RWPE2 (cell line): ENCODE results near the gene TREM1.

Experiments used
- ATAC-seq: fragments of 200-7000 bp; cut with Tn5 transposase; 3 replicates; pipeline ENCODE4 v1.9.1; 2021; ENCODE audit warnings: low read depth
- DNase-seq: peaks from one replicate; pipeline ENCODE4 v3.0.0-alpha.2; 2020; ENCODE audit warnings: low spot score
- H3K27ac ChIP-seq: fragments of 450-650 bp; 2 replicates; pipeline ENCODE4 v1.5.1; 2017; ENCODE audit warnings: mild to moderate bottlenecking; ENCODE audit not compliant: poor library complexity, severe bottlenecking
- H3K27me3 ChIP-seq: fragments of 250-450 bp; sonication (Bioruptor Pico); 2 replicates; pipeline ENCODE4 v1.5.1; 2021; ENCODE audit warnings: mild to moderate bottlenecking, moderate library complexity; ENCODE audit not compliant: insufficient read depth, poor library complexity, severe bottlenecking
- H3K36me3 ChIP-seq: fragments of 250-450 bp; sonication (Bioruptor Pico); 2 replicates; pipeline ENCODE4 v1.5.1; 2020; ENCODE audit warnings: low read depth, mild to moderate bottlenecking, moderate library complexity
- H3K4me1 ChIP-seq: fragments of 250-450 bp; sonication (Bioruptor Pico); 2 replicates; pipeline ENCODE4 v1.5.1; 2021; ENCODE audit warnings: mild to moderate bottlenecking, moderate library complexity; ENCODE audit not compliant: insufficient read depth, poor library complexity, severe bottlenecking
- H3K4me3 ChIP-seq: fragments of 250-450 bp; sonication (Bioruptor Pico); 2 replicates; pipeline ENCODE4 v1.5.1; 2021; ENCODE audit warnings: mild to moderate bottlenecking, moderate library complexity; ENCODE audit not compliant: severe bottlenecking
- H3K9me3 ChIP-seq: fragments of 250-450 bp; sonication (Bioruptor Pico); 2 replicates; pipeline ENCODE4 v1.5.1; 2021; ENCODE audit warnings: mild to moderate bottlenecking, moderate library complexity; ENCODE audit not compliant: severe bottlenecking
- CTCF ChIP-seq: fragments of 450-650 bp; IDR thresholded peaks from one replicate; pipeline ENCODE4 v1.5.1; 2017; ENCODE audit warnings: mild to moderate bottlenecking, moderate library complexity; ENCODE audit not compliant: poor library complexity, severe bottlenecking

The TREM1 gene

GRCh38 chr6:41326092-41326491 is 39.6 kb upstream of the TREM1 start:
- H3K4me1 ChIP-seq, result no peaks in the 10 kb centered on the region
- H3K9me3 ChIP-seq, result no peaks in the 10 kb centered on the region
- TF ChIP-seq CTCF, result no peak
- H3K27me3 ChIP-seq, result peaks cover 57% of the 10 kb centered on the region
- no peaks in the 10 kb centered on the region for H3K36me3 ChIP-seq
- ATAC-seq (no peak), DNase-seq (no peak)
- H3K27ac ChIP-seq, result no peak overlapping the region
- no peak overlapping the region for H3K4me3 ChIP-seq

DNA sequence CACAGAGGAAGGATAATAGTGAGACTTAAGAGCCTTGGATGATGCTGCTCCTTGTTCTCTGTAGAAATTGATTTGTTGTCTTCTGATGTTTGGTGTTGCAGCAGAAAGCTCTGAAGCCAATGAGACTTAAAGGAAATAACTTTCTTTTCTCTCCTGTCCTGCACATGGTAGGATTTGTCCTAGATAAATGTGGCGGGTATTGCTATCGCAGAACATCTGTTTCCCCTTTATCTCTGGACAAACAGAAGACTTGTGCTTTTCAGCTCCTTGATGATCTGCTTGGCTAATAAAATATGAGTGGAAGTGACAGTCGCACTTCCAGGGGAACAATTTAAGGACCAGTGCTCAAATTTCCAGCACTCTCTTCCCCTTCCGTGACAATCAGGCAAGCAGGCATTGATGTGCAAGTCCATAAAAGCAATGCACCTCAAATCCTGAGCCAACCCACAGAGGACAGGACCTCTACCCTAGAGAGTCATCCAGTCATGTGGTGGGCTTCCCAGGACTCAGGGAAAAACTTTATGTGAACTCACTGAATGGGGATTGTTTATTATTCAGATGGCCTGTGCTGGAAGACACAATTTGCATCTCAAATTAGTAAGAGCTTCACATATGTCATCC is 39.1 kb upstream of the TREM1 start:
- Histone ChIP-seq H3K27me3 (peaks cover 57% of the 10 kb centered on the region), H3K36me3 (no peaks in the 10 kb centered on the region), H3K27ac (no peak overlapping the region), H3K4me3 (no peak overlapping the region), H3K9me3 (no peaks in the 10 kb centered on the region), H3K4me1 (no peaks in the 10 kb centered on the region)
- DNase-seq, result no peak
- no peak for ATAC-seq
- TF ChIP-seq CTCF, result no peak

DNA sequence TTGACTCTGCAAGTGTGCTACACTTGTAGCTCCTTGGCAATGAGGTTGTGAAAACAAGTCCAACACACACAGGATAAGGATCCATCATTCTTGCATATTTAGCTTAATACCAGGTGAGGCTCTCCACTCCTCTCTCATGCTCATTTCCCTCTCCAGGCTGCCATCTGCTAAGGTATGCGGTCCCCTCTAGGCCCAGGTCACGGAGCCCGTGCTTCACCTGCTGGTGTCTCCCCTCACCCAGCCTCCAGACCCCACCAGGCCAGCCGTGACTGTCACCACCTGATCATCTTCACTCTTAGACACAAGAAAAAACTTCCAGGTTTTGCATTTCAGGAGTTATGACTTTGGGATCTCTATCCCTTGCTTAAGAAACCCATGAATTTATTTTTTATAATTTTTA is 34.7 kb upstream of the TREM1 start:
- DNase-seq, result no peak
- no peaks in the 10 kb centered on the region for H3K9me3 ChIP-seq
- ATAC-seq, result no peak
- no peaks in the 10 kb centered on the region for H3K36me3 ChIP-seq
- H3K27ac ChIP-seq, result no peak overlapping the region
- no peak overlapping the region for H3K4me3 ChIP-seq
- H3K27me3 ChIP-seq, result peaks cover 58% of the 10 kb centered on the region
- peaks cover 3% of the 10 kb centered on the region for H3K4me1 ChIP-seq
- no peak for TF ChIP-seq CTCF

DNA sequence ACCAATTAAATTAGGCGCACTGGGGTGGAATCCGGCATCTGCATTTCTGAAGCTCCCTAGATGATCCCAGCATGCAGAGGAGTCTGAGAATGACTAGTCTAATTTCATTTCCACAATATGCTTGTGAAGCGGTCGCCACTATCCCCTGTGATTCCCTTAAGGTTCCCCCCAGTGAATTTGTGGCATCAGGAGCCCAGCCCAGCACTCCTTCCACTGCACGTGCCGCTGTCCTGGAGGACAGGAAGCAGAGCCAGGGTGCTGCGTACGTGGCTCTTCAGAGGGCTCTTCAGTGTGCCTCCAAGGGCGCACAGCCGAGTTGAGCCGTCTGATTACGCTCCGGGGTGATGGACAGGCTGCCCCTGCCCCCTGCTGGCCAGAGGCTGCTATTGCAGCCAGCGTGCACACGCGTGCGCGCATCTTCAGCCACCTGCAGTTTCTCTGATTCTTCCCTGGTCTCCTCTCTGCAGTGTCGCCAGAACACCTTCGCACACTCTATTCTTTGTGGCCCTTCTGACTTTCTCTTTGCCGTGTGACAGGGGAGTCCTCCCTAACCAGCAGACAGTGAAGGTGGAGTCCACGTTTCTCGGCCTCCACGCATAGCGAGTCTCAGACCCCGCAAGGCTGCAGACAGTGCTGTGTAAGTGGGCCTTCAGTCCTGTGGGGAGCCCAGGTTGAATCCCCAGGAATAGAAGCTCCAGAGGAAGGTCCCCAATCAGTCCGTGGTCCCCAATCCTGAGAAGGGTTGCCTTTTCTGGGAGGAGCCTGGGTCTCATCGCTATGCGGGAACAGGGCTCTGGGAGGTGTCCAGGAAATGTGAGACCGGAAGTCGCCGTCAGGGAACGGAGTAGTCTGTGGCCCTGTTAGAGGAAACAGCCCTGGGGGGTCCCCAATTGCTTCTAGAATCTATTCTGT is 32.4 kb upstream of the TREM1 start:
- Histone ChIP-seq H3K36me3 (no peaks in the 10 kb centered on the region), H3K27me3 (peaks cover 54% of the 10 kb centered on the region), H3K4me3 (no peak overlapping the region), H3K27ac (no peak overlapping the region), H3K4me1 (peaks cover 3% of the 10 kb centered on the region), H3K9me3 (no peaks in the 10 kb centered on the region)
- peak; percentile 77 for ATAC-seq
- peak; percentile 96 for TF ChIP-seq CTCF
- peak; percentile 70 for DNase-seq

DNA sequence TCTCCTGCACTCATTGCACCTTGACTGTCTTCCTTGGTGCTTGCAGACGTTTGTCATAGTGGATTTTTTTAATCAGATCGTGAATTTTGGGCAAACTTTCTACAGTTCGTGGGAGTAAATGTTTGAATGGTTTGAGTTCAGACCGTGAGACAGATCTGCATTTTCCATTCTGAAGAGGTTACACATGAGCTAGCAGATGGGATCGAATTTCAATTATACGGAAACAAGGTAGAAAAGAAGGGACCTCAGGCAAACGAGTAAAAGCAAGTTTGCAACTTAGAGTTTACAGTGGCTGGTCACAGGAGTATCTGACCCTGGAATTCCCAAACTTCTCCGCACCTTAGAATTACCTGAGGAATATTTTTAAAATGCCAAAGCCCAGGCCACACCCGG is 31.8 kb upstream of the TREM1 start:
- no peak for ATAC-seq

More for the DNA sequence above, 31.8 kb upstream of the TREM1 start:
- Histone ChIP-seq H3K36me3 (no peaks in the 10 kb centered on the region), H3K4me1 (peaks cover 3% of the 10 kb centered on the region), H3K4me3 (no peak overlapping the region), H3K27me3 (peaks cover 55% of the 10 kb centered on the region), H3K9me3 (no peaks in the 10 kb centered on the region), H3K27ac (no peak overlapping the region)
- no peak for DNase-seq
- TF ChIP-seq CTCF, result no peak
